NCI-H345 (cell line): Measurements from ENCODE around the gene MAN2B2.
"Not testable (repeated sequence)": the region's sequence is repeated elsewhere in the genome, so short reads cannot be mapped to it uniquely, and the experiment has no call there.

Experiments
- DNase-seq: peaks from one replicate; lab custom pipeline; 2025; lab: John Stamatoyannopoulos, UW

The MAN2B2 gene

DNA sequence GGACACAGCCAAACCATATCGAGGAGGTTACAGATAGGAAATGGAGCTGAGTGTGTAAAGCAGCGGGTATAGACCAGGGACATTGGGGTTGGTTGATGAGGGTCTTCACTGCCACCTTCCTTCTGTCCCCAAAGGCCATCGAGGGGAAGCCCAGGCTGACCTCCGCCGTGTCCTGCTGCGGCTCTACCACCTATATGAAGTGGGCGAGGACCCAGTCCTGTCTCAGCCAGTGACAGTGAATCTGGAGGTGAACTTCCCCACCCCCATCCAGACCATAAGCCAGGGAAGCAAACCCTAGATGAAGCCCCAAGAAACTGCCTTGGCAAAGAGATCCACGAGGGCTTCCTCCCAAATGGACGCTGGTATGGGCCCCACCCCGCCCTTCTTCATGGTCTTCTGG is 42.3 kb downstream of the MAN2B2 start:
- no peak for DNase-seq

DNA sequence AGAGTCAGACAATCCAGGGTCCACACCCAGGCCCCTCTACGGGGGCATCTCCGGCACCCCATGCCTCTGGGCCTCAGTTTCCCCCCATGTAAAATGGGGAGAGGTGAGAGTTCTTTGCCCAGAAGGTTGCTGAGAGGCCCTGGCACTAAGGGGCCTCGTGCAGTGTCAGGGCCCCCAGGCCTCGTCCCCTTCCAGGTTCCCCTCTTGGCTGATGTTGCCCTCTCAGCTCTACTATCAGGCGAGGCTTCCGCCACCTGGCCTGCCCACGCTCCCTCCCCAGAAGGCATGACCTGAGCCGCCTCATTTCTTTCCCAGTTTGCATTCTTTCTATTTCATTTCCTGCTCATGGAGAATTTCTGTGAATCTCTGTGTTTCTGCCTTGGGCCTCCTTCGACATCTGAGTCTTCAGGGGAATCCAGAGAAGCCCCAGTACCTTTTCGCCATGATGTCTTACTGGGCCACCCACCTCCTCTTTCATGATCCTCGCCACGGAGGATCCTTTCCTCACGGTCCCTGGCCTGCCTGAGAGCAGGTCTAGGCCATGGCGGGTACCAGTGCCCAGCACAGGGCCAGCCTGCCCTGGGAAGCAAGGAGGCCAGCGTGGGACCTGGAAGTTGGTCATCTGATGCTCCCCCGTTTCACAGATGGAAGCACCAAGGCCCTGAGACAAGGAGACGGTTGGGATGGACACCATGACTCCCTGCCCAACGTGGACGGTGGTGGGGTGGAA is 43.6 kb downstream of the MAN2B2 start:
- no peak for DNase-seq

DNA sequence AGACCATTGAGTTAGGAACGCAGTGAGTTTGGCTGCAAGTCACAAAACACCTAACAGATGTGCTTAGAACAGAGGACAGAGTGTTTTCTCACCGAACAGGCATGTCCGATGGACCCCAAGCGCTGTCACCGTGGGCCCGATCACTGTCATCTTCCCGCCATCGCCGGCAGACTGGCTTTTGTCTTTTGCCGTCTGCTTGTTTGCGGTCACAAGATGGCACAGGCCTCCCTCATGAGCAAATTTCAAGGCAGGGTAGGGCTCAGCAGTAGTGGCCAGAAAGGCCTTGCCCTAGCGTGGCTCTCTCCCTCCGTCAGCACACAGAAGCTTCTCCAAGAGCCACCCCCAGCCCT is 44.1 kb downstream of the MAN2B2 start:
- DNase-seq = no peak

DNA sequence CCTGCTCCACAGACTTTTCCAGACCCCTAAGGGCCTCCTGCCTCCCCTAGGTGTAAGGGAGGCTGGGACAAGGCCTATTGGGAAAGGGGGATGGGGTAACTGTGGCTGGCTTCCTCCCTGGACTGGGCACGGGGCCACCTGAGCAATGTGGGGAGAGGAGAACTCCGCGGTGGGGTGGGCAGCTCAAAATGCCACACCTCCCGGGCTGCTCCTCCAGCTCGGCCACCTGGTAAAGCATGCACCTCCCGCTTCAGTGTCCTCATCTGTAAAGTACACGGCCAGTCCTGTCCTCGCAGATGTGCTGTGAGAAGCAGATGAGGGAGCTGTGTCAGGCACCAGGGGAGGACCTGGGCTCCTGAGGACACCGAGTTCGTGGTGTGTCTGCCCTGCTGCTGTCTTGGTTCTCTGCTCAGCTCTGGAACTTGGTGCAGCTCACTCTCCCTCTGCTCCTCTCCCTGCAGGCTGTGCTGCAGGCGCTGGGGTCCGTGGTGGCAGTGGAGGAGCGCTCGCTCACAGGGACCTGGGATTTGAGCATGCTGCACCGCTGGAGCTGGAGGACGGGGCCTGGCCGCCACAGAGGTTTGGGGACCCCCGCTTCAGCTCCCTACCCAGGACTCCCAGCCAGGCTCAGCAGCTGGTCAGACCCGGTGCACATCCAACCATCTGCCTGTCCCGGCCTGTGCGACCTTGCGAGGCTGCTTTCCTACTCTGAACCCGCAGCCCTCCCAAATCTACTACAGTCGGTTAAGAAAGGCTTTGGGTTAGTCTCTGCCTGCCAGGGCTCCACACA is 44.7 kb downstream of the MAN2B2 start:
- DNase-seq = no peak

DNA sequence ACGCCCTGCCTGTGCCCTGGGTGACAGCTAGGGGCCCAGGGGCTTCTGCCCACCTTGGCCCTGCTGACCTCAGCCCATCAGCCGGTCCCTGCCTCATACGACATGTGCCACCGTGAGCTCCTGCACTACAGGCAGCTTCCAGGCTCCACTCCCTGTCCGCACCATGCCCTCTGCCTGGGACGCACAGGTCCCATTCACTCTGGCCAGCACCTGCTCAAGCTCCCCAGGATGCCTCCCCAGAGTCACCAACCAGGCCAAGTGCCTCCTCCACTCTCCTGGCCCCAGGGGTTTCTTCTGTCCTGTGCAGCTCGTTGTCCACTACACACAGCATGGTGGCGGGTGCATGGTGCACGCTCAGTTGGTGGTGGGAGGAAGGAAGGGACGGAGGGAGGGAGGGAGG is 45.3 kb downstream of the MAN2B2 start:
- DNase-seq = no peak

DNA sequence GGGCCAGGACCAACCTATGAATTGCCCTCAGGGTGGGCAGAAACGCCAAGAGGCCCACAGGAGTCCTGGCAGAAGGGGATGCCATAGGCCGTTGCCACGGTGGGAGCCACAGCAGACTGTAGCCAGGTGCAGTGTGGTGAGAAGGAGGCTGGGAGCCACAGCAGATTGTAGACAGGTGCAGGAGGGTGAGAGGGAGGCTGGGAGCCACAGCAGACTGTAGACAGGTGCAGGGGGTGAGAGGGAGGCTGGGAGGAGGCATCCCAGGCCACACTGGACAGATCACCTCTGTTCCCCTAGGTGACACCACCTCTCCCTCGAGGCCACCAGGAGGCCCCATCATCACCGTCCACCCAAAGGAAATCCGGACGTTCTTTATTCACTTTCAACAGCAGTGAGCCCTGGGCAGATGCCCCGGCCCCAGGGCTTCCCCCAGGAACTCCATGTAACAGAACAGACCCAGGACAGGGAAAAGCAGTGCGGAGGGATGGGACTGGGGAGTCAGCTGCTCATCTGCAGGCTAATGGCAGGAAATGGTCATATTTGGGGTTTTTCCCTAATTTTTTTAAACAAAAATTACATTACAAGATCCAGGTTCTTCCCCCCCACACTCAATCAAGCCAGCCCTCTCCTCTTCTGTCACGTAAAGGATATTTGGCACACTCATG is 46.0 kb downstream of the MAN2B2 start:
- no peak for DNase-seq

DNA sequence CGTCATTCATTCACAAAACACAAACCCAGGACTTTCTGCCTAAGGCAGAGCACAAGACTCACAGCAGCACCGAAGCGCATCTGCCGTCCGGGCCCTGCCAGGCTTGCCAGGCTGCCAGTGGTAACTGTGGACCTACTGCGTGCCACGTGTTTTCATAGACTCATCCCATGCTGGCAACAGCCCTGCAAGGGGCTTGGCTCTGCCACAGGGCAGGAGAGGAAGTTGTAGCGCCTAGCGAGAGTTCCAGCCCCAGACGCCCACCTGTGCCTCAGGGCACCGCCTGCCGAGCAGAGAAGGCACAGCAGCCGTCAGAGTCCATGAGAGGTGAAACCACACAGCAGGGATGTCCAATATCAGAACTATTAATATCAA is 46.6 kb downstream of the MAN2B2 start:
- DNase-seq = no peak

DNA sequence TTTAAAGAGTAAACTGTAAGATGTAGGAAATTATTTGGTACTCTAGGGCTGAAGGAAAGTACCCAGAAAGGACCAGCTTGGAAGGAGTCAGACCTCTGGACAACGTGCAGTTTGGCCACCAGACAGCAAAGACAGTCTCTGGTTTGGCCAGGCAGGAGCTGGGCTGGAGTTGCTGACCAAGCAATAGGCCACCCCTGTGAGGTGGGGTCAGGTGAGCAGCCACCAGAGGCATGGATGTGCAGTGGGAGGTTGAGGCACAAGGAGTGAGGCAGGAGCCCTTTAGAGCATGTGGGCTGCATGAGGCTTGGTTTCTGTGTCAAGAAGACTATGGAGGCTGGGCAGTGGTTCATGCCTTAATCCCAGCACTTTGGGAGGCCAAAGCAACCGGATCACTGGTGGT is 47.8 kb downstream of the MAN2B2 start:
- DNase-seq = no peak

DNA sequence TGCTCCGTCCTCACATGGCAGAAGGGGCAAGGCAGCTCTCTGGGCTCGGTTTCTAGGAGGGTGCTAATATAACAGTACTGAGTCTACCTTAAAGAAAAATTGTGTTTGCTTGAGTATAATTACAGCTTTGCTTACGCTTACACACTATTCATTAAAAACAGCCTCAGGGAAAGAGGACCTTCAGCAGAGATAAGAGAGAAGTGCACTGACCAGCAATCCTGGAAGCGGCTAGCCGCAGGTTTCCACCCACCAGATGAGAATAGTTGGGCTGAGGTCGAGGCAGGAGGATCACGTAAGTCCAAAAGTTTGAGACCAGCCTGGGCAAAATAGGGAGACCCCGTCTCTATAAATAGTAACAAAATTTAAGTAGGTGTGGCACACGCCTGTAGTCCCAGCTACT is 50.3 kb downstream of the MAN2B2 start:
- no peak for DNase-seq

DNA sequence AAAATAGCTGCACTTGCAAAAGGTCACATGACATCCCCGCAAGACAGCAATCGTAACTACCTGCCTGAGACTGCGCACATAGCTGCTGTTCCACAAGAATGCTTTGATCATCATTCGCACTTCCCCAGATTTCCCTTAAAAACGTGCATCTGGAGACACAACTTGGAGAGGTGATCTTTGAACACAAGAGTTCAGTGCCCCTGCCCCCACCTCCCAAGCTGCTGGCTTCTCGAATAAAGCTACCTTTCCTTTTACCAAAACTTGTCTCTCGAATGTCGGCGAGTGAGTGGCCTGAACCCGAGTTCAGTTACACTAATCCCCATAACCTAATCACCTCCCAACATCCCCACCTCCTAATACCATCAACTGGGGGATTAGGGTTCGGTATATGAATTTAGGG is 51.1 kb downstream of the MAN2B2 start:
- DNase-seq = no peak

DNA sequence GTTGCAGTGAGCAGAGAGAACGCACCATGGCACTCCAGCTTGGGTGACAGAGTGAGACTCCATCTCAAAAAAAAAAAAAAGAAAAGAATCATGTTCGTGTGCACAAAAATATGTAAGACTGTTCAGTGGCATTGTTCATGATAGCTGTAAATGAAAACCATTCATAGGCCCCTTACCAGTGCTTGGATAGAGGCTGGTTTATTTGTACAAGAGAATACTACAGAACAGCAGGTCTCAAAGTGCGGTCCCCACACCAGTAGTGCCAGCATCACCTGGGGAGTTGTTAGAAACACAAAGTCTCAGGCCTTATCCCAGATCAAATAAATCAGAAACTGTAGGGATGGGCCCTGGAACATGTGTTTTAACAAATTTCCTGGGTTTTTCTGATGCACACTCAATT is 52.8 kb downstream of the MAN2B2 start:
- no peak for DNase-seq

DNA sequence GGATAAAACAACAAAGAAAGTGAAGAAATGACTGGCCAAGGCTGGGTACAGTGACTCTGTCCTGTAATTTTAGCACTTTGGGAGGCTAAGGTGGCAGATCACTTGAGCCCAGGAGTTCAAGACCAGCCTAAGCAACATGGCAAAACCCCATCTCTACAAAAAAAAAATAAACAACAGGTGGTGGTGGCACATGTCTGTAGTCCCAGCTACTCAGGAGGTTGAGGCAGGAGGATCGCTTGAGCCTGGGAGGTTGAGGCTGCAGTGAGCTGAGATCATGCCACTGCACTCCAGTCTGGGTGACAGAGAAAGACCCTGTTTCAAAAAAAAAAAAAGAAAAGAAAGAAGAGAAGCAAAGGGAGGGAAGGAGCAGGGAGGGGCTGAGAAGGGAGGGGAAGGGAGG is 53.5 kb downstream of the MAN2B2 start:
- not testable (repeated sequence) for DNase-seq

DNA sequence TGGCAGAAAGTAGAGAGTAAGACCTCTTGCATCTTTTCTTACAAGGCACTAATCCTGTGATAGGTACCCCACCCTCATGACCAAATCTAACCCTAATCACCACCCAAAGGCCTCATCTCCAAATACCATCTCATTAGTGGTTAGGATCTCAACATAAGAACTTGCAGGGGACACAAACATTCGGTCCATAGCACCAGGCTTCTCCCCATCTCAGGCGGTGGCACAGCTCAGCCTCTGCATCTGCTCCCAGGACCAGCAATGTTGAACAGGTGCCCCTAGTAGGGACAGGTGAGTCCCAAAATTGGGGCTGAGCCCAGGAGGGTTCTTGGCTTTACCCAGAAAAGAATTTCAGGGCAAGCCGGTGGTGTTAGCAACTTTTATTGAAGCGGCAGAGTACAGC is 57.1 kb downstream of the MAN2B2 start:
- no peak for DNase-seq

DNA sequence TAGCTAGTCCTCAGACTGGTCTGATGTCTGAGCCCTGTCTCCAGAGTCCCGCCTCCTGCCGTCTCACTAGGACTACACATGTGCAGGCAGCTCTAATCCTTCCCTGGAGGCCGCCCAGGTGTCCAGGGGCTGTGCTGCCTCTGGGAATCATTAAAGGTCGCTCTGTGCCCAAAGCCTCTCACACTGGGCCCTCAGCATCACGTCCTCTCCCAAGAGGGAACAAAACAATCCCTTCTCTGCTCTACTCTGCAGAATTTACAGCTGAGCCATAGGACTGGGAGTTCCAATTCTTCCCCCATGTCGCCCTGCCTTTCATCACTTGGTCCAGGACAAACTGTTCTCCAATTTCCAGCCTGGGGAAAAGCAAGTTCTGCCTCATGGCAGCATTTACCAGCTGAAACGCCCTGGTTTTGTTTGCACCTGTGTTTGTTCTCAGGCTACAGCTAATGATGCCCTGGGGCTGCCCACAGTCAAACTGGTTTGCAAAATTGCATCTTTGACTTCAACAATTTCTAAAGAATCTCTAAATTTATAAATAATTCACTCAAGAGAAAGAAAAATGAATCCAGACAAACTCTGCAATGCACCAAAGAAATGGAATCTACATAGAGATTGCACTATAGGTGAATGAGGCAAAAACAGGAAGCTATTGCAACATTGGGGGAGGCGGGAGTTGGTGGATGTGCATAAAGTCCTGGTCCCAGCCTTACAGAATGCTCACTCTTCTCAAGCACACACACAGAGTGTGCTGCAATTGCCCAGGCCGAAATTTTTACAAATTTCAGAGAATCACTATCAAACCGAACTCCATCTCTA is 58.3 kb downstream of the MAN2B2 start:
- DNase-seq = peak; percentile 53

DNA sequence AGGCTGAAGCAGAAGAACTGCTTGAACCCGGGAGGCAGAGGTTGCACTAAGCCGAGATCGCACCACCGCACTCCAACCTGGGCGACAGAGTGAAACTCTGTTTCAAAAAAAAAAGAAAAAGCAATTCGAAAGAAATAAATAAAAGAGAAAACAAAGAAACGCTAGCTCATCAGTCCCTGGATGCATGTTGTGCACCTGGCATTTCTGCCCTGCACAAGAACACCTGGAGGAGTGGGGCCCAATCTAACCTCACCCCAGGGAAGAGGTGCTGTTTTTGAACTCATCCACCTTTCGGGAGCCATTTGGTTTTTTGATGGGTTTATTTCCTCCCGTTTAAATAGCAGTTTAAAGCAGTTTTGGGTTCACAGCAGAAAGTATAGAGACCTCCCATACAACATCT is 59.8 kb downstream of the MAN2B2 start:
- no peak for DNase-seq

DNA sequence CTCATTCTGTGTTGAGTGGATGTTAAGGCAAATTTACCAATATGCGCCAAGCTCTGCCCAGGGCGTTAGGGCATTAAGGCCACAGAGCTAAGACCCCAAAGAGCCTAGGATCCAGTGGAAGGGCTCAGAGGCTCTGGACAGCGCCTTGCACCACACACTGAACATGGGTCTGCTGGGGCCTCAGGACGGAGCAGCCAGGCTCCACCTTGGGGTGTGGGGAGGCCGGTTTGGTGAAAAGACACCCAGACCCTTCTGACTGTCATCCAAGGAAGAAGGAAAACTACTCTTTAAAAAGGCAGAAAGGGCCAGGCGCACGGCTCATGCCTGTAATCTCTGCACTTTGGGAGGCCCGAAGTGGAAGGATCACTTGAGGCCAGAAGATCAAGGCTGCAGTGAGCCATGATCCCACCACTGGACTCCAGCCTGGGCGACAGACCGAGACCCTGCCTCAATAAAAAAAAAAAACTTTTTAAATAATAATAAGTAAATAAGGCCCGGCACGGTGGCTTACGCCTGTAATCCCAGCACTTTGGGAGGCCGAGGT is 64.2 kb downstream of the MAN2B2 start:
- DNase-seq = no peak

DNA sequence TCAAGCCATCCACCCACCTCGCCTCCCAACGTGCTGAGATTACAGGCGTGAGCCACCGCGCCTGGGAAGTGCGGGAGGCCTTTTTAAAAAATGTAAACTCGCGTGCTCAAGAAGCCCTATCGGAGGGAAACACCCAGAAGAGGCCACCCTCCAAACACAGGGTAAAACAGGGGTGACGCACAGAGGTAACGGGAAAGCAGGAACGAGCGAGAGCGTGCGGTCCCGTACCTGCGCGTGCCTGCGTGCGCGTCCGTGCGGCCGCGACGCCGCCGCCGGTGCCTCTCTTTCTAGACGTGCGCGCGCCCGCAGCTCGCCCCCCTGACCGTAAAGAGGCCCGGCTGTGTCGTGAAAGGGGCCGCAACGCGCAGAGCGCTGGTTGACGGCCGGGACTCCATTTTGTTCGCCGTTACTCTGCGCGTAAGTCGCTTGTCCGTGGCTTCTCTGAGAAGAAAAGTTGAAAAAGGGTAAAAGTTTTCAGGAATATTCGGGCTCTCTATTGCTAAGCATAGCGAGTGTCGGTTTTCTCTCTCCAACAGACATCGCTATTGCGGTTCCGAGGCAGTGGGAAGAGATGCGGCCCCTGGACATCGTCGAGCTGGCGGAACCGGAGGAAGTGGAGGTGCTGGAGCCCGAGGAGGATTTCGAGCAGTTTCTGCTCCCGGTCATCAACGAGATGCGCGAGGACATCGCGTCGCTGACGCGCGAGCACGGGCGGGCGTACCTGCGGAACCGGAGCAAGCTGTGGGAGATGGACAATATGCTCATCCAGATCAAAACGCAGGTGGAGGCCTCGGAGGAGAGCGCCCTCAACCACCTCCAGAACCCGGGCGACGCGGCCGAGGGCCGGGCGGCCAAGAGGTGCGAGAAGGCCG is 65.5 kb downstream of the MAN2B2 start, which contains the start of gene MRFAP1:
Gene MRFAP1 (plus strand): TSS at position 394 of the 872 bp plus-strand sequence. CDS start 178 bp downstream, at position 572.
- peak; percentile 92 for DNase-seq

DNA sequence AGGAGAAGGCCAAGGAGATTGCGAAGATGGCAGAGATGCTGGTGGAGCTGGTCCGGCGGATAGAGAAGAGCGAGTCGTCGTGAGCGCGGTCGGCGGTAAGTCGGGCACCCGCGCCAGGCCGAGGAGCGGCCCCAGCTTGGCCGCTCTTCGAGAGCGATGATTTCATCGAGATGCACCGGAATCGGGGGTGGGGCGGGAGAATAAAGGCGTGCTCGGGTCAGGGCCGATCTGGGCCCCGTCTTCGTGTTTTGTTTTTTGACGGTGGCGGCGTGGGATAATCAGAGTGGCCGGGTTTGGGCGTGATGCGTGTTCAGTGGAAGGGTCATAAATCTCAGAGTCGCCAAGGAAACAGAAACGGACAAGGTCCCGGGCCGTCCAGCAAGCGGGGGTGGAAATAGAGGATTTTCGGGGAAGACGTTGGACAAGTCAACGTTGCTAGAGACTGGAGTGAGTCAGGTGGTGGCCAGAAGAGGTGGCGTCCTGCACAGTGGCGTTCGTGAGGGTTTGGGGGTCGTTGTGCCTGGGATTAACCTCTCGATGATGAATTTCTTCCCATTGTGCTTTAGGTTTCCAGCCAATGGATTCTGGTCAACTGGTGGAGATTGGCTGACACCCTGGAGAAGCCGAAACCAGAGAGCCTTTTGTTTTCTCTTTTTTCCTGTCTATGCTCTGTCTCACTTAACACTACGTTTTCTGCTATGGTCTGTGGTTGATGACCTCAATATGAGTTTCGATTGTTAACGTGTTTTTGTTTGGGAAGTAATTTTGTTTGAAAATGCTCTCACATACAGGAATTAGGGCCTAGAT is 66.4 kb downstream of the MAN2B2 start:
- no peak for DNase-seq

DNA sequence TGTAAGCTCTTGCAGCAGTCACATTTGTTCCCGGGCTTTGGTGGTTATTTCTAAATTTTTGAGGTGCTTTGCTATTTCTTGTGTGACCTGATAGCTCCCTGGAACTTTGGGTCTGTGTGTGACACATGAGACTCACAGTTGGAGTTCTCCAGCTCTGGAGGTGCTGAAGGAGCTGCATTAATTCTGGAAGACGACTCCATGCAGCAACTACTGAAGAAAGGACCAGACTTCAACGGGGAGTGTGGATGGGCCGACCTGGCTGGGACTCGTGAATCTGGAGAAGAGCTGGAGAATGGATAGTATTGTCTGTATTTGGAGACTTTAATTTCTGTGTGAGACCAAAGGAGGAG is 67.0 kb downstream of the MAN2B2 start:
- no peak for DNase-seq

DNA sequence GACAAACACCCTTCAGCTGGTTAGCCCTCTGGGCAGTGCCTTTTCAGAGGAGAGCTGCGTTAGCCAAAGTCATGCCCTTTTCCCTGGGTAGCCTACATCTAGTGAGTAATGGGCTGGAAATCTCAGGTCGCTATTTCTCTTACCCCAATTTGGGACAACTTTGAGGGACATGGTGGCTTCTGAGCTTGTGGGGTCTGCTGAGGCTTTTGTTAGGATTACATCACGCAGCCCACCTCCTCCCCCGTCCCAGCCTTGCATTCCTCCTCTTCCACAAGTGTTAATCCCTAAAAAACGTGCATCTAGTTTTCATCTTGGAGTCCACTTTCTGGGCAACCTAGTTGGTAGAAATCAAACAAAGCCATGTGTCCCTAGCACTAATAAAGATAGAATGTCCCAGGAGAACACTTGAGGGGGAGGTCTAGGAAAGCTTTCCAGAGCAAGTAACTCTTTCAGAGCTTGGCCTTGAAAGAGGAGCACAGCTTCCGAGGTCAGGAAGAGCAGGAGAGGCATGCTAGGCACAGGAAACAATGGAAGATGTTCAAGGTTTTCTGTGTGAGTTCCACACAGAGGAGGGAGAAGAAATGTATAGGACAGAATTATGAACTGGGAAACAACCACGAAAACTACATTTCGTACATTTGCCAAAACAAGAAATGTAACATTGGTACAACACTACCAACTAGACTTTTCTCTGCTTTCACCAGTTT is 68.3 kb downstream of the MAN2B2 start:
- DNase-seq = no peak
